Astrocyte (in vitro differentiated cells and primary cell): Measurements from ENCODE around the gene RASGEF1C.

Experiments used
- EZH2 ChIP-seq: IDR thresholded peaks from 2 replicates; pipeline ENCODE4 v1.6.1; 2012; ENCODE audit warnings: mild to moderate bottlenecking, low read length, inconsistent platforms; ENCODE audit not compliant: insufficient read depth
- TF ChIP-seq, protein P1 (sequence below): IDR thresholded peaks from 2 replicates; pipeline ENCODE4 v1.5.1; 2011; ENCODE audit warnings: low read depth, mild to moderate bottlenecking, inconsistent platforms, low read length, moderate library complexity; ENCODE audit not compliant: insufficient read depth

DNA sequence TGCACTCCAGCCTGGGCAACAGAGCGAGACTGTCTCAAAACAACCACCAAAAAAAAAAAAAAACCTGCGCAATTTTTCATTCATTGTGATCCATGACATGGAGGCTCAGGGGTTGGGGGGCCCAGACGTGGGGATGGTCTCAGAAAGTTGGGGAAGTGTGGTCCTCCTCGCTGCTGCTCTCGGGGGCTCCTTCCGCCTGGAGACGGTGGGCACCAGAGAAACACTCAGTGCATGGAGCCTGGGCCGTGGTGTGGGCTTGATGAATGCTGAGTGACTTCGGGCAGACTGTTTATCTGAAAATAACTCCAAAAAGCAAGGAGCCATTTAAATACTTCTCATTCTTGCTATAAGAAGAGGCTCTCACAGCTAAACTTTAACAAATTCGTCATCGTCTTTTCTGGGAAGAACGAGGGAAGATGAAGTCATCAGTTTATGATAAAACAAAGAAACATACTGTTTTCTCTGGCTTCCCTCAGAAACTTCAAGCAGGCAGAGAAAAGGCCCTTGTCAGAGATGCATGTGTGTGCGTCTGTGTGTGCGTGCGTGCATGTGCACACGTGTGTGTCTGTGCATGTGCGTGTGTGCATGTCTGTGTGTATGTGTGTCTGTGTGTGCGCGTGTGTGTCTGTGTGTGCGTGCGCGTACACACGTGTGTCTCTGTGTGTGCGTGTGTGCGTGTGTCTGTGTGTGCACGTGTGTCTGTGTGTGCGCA lies 35.0 kb downstream of the RASGEF1C start:
- no peak for TF ChIP-seq EZH2
- TF ChIP-seq, protein P1, sequence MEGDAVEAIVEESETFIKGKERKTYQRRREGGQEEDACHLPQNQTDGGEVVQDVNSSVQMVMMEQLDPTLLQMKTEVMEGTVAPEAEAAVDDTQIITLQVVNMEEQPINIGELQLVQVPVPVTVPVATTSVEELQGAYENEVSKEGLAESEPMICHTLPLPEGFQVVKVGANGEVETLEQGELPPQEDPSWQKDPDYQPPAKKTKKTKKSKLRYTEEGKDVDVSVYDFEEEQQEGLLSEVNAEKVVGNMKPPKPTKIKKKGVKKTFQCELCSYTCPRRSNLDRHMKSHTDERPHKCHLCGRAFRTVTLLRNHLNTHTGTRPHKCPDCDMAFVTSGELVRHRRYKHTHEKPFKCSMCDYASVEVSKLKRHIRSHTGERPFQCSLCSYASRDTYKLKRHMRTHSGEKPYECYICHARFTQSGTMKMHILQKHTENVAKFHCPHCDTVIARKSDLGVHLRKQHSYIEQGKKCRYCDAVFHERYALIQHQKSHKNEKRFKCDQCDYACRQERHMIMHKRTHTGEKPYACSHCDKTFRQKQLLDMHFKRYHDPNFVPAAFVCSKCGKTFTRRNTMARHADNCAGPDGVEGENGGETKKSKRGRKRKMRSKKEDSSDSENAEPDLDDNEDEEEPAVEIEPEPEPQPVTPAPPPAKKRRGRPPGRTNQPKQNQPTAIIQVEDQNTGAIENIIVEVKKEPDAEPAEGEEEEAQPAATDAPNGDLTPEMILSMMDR, result no peak
